ENCODE results near the gene SDK2.

SDK2 gene

DNA sequence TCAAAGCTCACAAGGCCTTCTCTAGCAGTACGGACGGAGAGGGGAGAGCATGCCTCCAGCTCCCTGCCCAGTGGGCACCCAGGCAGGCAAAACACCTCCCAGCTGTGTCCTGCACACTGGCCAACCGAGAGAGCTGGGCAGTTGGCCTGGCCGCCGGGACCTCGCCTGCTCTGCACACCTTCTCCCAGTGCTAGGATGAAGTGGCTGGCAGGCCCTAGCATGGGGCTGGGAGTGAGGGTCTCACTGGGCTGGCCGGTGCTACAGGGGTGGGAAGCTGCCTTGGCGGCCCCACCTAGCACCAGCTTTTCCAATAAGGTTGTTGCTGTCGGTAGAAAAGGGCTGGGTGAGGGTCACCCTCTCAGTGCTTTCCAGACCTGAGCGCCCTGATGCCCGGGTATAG lies 60.2 kb downstream of the SDK2 start:
- DNase-seq: no peak

DNA sequence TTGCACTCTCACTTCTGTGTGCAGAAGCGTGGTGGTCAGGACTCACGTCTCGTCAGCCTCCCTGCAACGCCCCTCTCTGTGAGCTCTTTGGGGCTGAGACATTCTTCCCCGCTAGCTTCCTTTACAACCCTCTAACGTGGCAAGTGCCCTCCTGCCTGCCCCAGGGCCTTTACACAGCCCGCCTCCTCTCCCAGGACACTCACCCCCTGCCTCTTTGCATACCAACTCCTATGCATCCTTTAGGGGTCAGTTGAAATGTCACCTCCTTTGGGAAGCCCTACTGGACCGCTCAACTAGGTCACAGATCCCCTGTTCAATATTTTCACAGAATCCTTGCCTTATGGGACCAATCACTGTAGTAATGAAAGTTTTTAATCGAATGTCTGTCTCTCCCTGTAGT lies 61.4 kb downstream of the SDK2 start:
- DNase-seq: no peak

DNA sequence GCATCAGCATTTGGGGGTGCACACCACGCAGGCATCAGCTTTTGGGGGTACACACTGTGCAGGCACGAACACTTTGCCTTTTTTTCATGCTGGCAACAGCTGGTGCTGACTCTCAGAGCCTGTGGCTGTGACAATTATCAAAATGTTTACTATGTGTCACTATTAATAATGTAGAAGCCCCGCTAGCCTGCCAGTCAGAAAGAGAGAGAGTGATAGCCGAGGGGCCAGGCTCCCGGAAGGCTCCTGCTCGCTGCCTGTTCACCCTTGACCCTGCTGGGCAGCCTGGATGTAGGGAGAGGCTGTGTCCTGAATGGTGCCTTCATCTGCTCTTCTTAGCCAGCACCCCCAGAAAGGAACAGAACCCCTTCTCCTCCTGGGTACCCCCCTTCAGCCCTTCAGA lies 61.9 kb downstream of the SDK2 start:
- DNase-seq: no peak

DNA sequence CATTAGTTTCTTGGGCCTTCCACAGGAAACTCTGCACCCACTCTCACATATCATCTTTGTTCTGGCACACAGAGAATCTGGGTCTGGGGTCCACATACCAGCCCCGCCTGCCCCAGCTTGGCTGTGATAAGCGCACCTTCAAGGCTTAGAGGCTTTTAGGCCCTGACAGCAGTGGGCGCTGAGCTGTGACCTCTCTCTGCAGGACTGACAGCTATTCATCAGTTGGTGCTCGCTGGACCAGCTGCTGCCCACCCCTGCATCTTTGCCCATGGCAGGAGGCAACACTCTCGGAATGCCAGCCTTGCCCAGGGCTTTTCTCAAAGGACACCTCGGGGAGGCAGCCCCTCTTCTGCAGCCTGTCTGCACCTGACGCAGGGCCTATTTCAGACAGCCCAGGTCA lies 62.9 kb downstream of the SDK2 start:
- no peak for DNase-seq

DNA sequence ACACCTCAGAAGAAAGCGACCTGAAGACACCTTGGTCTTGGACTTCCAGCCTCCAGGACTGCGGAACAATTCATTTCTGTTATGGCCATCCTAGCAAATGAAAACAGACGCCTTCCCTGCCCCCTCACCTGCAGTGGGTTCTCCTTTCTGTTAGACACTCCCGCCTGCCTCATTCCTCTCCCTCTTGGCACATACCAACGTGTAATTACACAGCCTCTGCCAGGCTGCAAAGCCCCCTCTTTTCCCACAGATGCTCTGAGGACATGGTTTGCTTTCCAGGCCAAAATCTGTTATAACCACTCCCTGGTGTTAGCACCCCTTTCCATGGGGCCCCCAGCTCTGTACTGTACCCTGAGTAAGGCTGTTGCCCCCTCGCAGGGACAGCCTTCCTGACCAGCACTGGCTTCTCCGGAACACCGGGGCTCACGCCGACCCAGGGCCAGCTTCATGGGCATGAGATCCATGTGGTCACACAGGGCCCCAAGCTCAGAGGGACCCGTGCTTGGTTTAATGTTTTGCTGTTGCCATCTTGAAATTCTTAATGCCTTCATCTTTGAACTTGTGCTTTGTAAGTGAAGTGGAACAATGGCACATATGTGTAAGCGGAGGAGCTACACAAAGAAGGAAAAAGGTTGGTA lies 64.1 kb downstream of the SDK2 start:
- DNase-seq: no peak

DNA sequence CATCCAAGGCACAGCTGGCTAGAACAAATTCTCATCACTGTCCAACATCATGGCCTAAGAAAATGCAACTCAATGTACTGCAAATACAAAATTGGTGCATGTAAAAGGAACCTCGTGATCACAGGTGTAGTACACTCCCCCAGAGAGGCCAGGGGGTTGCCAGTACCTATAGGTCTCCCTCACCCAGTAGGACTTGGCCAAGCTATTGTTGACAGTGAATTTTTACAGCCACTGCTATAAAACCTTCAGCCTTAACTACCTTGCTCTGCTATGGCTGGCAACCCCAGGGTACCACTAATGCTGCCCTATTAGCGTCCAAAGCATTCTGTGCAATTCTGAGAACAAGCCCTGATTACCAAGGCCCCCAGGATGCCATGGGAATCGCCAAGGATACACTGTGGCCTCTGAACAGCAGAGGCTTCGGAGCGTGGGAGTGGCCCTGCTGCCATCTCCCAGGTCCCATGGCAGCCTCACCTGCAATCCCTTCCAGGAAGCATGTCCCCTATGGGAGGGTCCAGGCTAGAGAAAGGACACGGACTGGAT lies 67.6 kb downstream of the SDK2 start:
- no peak for DNase-seq

DNA sequence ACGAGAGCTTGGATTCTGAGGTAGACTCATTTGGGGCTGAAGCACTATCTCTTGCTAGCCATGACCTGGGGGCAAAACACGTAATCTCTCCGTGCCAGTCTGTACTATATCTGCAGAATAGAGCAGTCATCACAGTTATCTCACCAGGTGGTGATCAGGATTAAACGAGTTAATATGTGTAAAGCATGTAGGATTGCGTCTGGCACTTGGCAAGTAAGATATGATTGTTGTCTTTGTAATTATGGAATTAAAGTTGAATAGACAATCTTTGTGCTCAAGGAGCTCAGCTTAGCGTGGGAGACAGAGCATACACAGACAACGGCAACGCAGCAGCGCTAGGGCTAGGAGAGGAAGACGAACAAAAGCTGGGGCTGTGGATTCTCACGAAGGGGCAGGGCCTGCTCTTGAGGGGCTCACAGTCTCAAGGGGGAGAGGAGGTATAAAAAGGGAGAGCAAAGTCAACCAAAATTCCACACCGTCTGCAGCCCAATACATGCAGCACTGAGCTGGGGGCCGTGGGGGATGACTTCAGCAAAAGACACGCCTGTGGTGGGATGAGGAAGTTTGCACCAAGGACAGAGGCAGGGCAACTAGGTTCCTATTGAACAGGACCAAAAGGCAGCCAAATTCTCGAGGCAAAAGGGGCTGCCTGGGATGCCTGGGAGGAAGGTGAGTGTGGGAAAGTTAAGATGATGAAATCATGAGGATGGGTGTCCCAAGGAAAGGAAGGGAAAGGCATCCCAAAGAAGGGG lies 68.6 kb downstream of the SDK2 start:
- DNase-seq: no peak

DNA sequence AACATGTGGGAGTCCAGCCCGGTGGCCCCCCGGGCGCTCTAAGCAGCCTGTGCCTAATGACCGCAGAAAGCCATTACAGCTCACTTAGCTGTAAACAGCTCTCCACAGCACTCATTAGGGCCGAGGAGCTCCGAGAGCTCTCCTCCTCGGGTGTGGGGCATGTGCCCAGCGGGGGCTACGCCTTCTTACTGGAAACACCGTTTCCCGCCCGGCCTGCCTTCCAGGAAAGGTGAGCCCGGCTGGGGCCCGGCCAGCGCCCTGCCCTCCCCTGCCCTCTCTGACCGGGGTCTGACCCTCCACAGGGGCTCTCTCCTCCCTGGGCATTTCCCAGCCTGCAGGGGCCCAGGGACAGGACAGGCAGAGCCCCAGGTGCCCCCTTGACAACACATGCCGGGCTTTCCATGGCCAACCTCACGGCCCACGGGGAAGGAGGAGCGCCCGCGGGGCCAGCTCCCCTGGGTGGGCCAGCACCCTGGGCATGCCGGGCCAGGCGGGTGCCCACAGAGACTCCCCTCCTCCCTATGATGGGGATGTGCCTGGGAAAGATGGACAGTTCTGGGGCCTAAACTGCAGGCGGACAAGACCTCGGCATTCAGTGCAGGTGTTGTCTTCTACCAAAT lies 72.6 kb downstream of the SDK2 start:
- no peak for DNase-seq

DNA sequence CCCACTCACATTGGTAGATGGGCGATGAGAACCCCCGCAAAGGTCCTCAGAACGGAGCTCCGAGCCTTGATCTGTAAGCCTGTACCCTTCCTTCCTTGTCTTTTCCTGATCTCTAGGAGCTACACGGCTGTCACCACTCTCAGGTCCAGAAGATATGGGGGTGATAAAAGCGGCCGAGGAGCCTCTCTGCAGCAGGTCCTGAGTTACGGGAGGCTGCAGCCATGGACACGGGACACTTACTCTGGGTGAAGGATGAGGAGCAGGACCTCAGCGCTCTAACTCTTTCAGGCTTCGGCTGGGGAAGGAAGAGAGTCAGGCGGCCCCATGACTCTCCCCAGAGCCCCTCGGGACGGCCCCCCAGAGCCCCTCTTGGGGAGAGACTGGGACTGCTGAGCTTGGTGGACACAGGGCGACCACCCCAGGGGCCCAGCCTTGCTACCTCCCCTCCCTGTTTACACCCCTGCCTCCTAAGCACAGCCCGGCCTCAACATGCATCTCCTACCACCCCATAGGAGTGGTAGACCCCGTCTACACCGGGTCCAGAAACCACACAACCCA lies 74.4 kb downstream of the SDK2 start:
- DNase-seq: no peak

DNA sequence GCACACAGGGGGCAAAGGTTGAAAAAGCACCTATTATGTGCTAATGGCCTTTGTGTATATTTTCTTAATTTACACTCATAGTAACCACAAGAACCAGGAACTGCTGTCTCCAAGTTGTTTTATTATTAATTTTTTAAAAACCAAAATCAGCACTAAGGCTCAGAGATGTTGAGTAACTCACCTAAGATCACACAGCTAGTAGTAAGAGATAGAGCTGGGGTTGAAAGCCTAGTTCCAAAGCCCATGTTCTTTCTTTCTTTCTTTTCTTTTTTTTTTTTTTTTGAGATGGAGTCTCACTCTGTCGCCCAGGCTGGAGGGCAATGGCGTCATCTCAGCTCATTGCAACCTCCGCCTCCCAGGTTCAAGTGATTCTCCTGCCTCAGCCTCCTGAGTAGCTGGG lies 75.3 kb downstream of the SDK2 start:
- no peak for DNase-seq

DNA sequence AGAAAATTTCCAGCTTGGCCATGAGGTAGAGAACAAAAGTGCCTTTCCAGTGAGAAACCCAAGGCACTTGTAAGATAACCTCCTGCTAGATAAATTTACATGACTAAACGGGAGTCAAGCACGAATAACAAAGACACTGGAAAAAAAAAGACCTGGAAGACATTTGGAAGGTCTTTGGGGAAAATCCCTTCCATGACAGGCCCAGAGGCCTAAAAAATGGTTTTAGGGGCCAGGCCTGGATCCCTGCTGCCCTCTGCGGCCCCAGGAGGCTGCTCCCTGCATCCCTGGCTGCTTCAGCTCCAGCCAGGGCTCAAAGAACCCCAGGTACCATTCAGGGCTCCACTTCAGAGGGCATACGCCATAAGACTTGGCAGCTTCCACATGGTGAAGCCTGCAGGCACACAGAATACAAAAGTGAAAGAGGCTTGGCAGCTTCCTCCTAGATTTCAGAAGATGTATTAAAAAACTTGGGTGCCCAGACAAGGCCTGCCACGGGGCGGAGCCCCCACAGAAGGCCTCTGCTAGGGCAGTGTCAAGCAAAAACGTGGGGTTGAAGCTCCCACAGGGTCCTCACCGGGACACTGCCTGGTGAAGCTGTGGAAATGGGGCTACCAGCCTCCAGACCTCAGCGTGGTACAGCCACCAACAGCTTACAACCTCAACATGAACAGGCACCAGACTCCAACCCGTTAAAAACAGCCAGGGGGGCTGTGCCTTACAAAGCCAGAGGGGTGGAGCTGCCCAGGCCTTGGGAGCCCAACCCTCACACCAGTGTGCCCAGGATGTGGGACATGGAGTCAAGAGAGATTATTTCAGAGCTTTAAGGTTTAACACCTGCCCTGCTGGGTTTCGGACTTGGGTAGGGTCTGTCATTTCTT lies 77.1 kb downstream of the SDK2 start:
- no peak for DNase-seq

DNA sequence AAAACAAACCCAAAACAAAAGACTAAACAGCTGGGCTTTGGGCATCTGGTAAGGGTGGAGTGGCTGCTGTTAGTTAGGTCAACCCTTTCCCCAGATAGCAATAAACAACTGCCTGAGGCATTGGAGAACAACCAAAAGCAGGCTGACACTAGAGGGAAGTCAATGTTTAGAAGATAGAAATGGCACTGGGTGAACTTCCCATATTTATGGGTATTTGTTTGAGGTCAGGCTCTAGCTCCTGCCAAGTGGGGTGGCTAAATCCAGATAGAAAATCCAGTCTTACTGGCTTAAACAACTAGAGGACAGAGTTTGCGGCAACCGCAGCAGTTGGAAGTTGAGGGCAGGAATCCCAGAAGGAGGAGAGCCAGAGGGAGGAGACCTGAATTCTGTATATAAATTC lies 79.4 kb downstream of the SDK2 start:
- DNase-seq: no peak

DNA sequence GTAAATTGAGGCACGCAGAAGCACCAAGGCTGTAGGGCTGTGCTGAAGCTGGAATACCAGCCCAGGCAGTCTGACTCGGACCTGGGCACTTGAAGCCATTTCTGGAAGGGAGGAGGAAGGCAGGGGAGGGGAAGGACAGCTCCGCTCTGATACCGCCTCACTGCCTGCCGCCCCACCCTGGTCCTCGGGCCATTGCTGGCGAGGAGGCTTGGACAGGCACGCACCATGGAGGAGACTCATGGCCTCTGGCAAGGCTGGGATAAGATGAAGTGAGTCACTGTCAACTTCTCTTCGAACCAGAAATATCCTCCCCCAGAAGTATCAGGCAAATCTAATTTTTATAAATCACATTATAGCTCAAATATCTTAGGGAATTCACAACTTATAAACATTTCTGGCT lies 81.3 kb downstream of the SDK2 start:
- DNase-seq: no peak

DNA sequence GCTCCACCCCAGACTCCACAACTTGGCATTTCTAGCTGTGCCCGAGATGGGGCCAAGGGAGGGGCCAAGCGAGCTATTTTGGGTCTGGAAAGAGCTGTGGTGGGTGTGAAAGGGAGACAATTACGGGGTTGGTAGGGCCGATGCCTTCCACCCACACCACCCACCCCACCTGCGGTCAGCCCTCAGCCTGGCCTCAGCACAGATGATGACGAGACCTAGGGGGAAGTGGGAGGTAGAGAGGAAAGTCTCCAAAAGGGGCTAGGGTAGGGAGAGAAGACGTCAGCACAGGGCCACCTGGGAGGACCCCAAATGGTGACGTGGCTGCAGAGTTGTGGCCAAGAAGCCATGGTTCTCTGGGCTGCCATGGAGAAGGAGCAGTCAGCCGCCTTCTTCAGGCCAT lies 83.1 kb downstream of the SDK2 start:
- DNase-seq: no peak

DNA sequence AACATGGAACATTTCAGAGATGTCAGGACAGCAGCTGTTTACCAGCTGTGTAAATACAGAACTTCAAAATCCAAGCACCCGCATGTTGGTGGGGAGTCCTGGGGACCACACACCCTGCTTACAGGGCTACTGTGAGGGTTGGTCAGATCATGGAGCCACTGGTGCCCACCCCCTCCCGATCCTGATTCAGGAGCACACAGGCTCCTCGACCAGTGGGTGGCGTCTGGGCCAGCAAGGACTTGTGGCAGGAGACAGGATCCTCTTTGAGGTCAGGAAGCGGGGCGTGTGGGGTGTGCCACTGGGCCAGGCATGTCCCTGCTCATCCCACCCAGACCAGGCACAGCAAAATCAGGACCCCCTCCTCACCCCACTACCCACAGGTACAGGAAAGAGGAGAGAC lies 83.6 kb downstream of the SDK2 start:
- DNase-seq: no peak

DNA sequence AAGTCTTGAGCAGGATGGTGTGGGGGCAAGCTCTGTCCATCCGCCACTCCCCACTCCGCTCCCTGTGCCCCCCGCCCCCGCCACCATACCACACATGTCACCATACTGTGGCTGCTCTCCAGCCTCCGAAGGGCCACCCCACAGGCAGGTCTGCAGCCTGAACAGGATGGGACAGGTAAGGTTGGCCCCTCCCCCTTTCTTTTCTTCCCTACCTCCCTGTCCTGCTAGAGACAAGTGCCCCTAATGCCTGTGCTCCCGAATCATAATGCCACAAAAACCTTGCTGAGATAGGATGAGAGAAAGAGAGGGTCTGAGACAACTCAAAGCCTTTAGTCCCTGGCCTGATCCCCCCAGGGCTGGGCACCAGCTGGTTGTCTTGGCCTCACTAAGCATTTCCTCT lies 84.7 kb downstream of the SDK2 start:
- DNase-seq: no peak

DNA sequence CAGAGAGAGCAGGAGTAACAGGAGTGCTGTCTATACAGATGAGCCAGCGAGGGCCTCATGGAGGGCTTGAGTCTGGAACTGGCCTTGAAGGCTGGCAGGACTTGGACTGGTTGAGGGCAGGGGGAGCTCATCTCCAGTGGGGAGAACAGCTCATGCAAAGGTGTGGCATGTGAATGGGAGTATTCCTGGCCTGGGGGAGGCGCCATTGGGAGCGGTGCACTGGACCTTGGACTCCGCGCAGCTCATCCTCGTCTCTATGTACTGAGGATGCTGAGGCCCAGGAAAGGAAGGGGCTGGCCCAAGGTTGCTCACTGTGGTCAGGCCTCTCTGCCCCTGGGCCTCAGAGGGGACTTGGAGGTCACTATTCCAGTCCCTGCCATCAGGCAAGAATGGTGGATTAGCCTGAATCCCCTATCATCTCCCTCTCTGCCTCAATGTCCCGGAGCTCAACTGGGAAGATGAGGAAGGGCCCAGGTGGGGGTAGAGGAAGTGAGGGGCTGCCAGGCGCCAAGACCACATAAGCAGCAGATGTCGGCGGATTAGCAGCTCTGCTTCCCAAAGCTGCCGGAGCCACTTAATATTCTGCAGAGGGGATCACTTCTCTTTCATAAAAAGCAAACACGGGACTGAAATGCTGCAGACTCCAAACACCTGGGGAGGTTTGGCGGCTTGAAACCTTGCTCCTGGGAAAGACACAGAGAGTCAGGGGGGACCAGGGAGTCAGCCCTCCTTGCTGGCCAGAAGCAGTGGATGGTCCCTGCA lies 88.9 kb downstream of the SDK2 start:
- DNase-seq: no peak

DNA sequence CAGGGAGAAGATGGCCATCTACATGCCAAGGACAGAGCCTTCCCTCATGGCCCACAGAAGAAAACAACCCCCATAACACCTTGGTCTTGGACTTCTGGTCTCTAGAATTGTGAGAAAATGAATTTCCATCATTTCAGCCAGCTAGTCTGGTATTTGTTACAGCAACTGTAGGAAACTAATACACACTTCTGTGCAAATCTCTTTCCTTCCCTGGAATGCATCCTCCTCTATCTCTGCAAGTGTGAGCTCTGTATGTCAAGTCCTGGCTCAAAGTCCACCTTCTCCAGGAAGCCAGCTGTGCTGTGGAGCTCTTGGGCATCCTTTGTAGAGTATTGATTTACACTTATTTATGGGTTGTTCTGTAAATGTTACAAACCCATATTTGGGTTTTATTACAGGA lies 89.7 kb downstream of the SDK2 start:
- no peak for DNase-seq

DNA sequence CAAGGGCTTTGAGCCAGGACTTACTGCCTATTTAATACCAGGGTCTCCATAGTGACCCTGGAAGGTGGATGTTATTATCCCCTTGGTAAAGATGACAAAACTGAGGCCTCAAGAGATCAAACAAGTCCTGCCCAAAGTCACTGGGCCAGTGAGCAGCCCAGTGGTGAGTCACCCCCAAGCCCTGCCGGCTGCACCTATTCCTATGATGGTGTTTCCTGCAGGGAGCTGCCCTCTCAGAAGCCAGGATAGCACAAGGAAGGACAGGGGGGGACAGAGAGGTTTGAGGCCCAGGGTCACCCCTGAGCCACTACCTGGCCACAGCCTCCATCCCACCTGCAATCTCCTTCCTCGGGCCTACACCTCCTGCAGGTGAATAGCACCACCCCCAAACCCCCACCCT lies 90.9 kb downstream of the SDK2 start:
- no peak for DNase-seq

DNA sequence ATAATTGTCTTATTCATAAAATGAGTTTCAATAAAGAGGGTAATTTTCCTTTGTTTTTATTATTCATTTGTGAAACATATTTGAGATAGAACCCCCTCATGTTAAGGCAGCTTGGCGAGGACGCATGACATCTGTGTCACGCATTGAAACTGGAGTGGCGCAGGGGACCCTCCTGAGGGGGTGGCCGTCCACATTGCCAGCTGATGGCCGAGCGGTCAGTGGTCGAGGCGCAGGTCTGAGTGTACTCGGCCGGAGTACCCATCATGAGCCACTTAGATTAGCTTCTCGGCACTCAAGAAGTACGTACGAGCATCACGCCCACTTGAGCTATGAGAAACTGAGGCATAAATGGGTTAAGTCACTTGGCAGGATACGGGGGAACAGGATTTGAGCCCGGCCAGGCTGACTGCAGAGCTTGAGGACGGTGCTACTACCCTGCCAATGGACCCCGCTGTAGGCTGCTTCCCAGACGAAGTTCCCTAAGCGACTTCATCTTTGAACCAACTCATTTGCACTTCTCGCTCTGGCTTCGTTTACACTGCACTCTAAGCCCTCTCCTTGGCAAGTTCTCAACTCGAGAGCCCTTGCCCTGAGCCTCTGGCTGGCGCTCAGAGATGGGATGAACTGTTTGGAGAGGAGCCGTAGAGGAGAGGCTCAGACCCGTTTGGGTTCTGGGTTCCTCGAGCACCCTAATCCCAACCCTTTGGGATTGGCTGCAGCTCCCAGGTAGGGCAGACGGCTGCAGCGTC lies 91.8 kb downstream of the SDK2 start:
- no peak for DNase-seq

DNA sequence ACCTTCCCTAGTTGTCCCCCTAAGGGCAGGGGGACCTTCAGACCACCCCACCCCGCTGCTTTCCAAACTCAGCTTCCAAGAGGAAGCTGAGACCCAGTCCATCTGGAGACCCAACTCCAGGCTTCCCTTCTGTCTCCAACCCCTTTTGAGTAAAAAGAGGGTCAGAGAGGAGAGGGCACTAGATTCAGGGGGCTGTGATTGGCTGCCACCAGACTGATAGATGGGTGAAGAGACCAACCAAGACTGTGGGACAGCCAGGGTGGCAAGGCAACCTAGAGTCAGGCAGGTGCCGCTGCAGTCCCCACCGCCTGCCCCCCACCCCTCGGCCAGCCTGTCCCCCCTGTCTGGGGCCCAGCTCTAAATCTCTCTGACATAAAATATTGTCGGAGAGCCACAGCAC lies 92.5 kb downstream of the SDK2 start:
- DNase-seq: no peak
